Right cardiac atrium (tissue), 5 donors: ENCODE results near the gene ATP6V1B1. TPM values are rescaled to one million over a fixed set of nuclear protein-coding genes. Genes with fewer than 3 reads are reported as not detected.

Experiments used
- ATAC-seq, 2 donors: fragments of 200-7000 bp; cut with Tn5 transposase; one replicate each; pipeline versions ENCODE4 v1.8.0 to v1.9.1; 2020; ENCODE audit warnings: moderate library complexity in 2 of 2, mild to moderate bottlenecking in 1 of 2
- DNase-seq, 3 donors: peaks; one replicate each; pipeline ENCODE4 v3.0.0-alpha.2; 2020
- H3K27ac ChIP-seq: one replicate; pipeline ENCODE4 v1.5.1; 2013; ENCODE audit warnings: mild to moderate bottlenecking, low read length, control low read depth, moderate library complexity
- H3K27me3 ChIP-seq: one replicate; pipeline ENCODE4 v1.6.1; 2013; ENCODE audit not compliant: control insufficient read depth, insufficient read depth
- H3K4me1 ChIP-seq: one replicate; pipeline ENCODE4 v1.6.1; 2013; ENCODE audit warnings: low read length; ENCODE audit not compliant: control insufficient read depth, insufficient read depth
- H3K4me3 ChIP-seq: one replicate; pipeline ENCODE4 v1.5.1; 2013; ENCODE audit warnings: low read length, control low read depth
- H3K9me3 ChIP-seq: one replicate; pipeline ENCODE4 v1.6.1; 2013; ENCODE audit warnings: low read length; ENCODE audit not compliant: control insufficient read depth
- WGBS: extraction: QIAGEN DNeasy Blood & Tissue Kit; methylation state at CpG from one replicate; pipeline ENCODE4 v1.1.7; 2013; 5-methylcytosine and 5-hydroxymethylcytosine counted together
- intact Hi-C, 4 donors: fragments of 100-400 bp; cut with DNase I; formaldehyde crosslinking; loops; one replicate each; pipeline versions ENCODE4 v1.11.0 to v1.14.0; 2022 to 2023
- polyA plus RNA-seq: library from polyadenylated mRNA; stranded (reverse); fragments of 200-250 nt; gene quantifications from one replicate; pipeline ENCODE4 v1.2.3, GENCODE V29; 2013
- total RNA-seq, 4 donors: library from RNA; stranded (reverse); fragmentation: NEBNext Ultra II Directional; extraction: Animal tissue kit (Norgen Biotek cat#: 25700); gene quantifications; one replicate each; pipeline ENCODE4 v1.2.1, GENCODE V29; 2021
- donor health status: healthy with polysubstance abuse.
- donor health status: DM: no; HTN: yes; CAD: no.
- donor health status: DM: no; HTN: no; CAD: no.
- donor health status: DM: no; HTN: yes; CAD: no; lungs with severe emphysema.
- donor health status: DM: yes; HTN: yes; CAD: no.

The ATP6V1B1 gene
- total and polyA plus RNA-seq, 5 donors, result 0.26 to 0.93 (median 0.84) TPM; not detected in 2

DNA sequence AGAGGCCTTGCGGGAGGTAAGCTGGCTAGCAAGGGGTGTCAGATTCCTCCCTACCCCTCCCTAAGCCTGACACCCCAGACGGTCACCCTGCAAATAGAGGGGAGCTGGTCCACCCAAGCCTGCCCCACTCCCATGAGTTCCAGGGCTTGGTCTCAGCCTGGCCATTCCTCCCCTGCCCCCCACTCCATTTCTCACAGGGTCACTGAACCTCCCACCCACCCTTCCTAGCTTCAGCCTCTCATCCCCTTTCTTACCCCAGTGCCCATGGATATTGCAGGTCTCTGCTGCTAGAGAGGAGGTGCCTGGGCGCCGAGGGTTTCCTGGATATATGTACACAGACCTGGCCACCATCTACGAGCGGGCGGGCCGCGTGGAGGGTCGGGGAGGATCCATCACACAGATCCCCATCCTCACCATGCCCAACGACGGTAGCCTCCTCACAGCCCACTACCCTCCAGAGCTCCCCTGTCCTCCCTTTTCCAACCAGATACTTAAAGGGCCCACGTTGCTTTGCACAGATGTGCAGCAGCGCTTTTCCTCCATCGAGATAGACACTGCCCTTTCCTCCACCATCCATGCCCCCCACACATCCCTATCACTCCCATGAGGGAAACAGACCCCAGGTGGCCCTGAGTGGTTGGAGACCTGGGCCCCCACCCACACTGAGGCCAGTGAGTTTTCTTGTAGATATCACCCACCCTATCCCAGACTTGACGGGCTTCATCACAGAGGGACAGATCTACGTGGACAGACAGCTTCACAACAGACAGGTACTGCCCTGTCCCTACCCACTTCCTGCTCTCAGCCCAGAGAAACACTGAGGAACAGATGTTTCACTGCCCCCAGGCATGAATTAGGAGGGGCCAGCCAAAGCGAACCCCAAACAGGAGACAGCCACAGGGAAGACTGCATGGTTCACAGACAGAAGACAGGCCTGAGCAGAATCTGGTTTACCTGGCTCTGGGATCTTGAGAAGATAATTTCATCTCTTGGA lies 27.5 kb downstream of the ATP6V1B1 start:
- DNase-seq, result no peak
- ATAC-seq, result peak in 1 of 2 donors; percentile 5
- H3K27ac ChIP-seq, result no peak overlapping the region
- no peaks in the 10 kb centered on the region for H3K9me3 ChIP-seq
- 67% methylated on average over 18 of the region's 18 CpGs for WGBS
- no peaks in the 10 kb centered on the region for H3K4me1 ChIP-seq
- H3K4me3 ChIP-seq, result no peak overlapping the region
- no peaks in the 10 kb centered on the region for H3K27me3 ChIP-seq
- intact Hi-C loops, result no loop called here

- 45% methylated on average over 4 of the region's 4 CpGs for WGBS
- H3K4me1 ChIP-seq, result no peaks in the 10 kb centered on the region
- ATAC-seq (no peak), DNase-seq (no peak)
- no peak overlapping the region for H3K4me3 ChIP-seq
- no peak overlapping the region for H3K27ac ChIP-seq
- no peaks in the 10 kb centered on the region for H3K27me3 ChIP-seq
- no peaks in the 10 kb centered on the region for H3K9me3 ChIP-seq
- intact Hi-C loops, result no loop called here
These were observed 28.4 kb downstream of the ATP6V1B1 start for GRCh38 chr2:70964133-70964532.

- no peaks in the 10 kb centered on the region for H3K4me1 ChIP-seq
- ATAC-seq, result peak; percentile 74 to 85
- H3K4me3 ChIP-seq, result peak overlapping the region; percentile 40
- intact Hi-C loops, result no loop called here
- H3K27ac ChIP-seq, result no peak overlapping the region
- DNase-seq, result peak; percentile 79 to 90 (median 88)
- 9% methylated on average over 59 of the region's 59 CpGs for WGBS
- no peaks in the 10 kb centered on the region for H3K27me3 ChIP-seq
- H3K9me3 ChIP-seq, result no peaks in the 10 kb centered on the region
These were observed 29.1 kb downstream of the ATP6V1B1 start for GRCh38 chr2:70964596-70965386.

DNA sequence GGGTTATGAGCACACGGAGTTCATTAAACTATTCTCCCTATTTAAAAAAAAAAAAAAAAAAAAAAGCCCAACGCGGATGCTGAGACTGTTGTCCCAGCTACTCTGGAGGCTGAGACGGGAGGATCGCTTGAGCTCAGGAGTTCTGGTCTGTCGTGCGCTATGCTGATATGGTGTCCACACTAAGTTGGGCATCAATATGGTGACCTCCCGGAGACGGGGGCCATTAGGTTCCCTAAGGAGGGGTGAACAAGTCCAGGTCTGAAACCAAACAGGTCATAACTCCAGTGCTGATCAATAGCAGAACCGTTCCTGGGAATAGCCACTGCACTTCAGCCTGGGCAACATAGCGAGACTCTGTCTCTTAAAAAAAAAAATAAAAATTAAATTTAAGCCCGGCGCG lies 29.8 kb downstream of the ATP6V1B1 start:
- Histone ChIP-seq H3K27me3 (no peaks in the 10 kb centered on the region), H3K27ac (no peak overlapping the region), H3K9me3 (no peaks in the 10 kb centered on the region), H3K4me1 (no peaks in the 10 kb centered on the region), H3K4me3 (no peak overlapping the region)
- intact Hi-C loops, result no loop called here
- WGBS, result 67% methylated on average over 14 of the region's 14 CpGs
- ATAC-seq (no peak), DNase-seq (no peak)

GRCh38 chr2:70966681-70967080 lies 31.0 kb downstream of the ATP6V1B1 start:
- 71% methylated on average over 4 of the region's 4 CpGs for WGBS
- no peak for ATAC-seq
- no peak overlapping the region for H3K27ac ChIP-seq
- no peaks in the 10 kb centered on the region for H3K4me1 ChIP-seq
- H3K9me3 ChIP-seq, result no peaks in the 10 kb centered on the region
- intact Hi-C loops, result no loop called here
- no peak for DNase-seq
- H3K27me3 ChIP-seq, result no peaks in the 10 kb centered on the region
- no peak overlapping the region for H3K4me3 ChIP-seq

GRCh38 chr2:70967189-70967588 lies 31.5 kb downstream of the ATP6V1B1 start:
- Histone ChIP-seq H3K4me3 (no peak overlapping the region), H3K9me3 (no peaks in the 10 kb centered on the region), H3K27ac (no peak overlapping the region), H3K27me3 (no peaks in the 10 kb centered on the region), H3K4me1 (no peaks in the 10 kb centered on the region)
- ATAC-seq, result no peak
- WGBS, result 65% methylated on average over 4 of the region's 4 CpGs
- intact Hi-C loops, result no loop called here
- no peak for DNase-seq

DNA sequence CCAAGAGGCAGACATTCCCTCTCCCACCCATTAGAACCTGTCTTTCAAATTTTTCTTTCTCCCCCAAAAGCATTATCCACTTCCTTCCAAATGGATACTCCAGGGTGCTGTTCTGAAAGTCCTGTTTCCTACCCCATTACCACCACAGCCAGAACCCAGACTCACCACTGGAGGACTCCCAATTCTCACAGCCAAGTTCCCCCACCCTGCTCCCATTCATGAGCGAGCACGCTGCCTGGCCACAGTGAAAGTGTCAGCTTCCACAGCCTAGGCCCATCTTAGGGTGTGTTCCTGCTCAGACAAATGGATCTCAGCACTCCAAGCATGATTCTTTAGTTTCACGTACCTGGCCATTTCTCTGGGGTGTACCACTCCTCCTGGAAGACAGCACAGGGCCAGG lies 38.9 kb downstream of the ATP6V1B1 start:
- Histone ChIP-seq H3K4me1 (no peaks in the 10 kb centered on the region), H3K4me3 (no peak overlapping the region), H3K27ac (no peak overlapping the region), H3K9me3 (no peaks in the 10 kb centered on the region), H3K27me3 (no peaks in the 10 kb centered on the region)
- intact Hi-C loops, result no loop called here
- DNase-seq, result no peak
- WGBS, result 79% methylated on average over 3 of the region's 3 CpGs
- ATAC-seq, result no peak

- intact Hi-C loops, result no loop called here
- Histone ChIP-seq H3K4me3 (no peak overlapping the region), H3K9me3 (no peaks in the 10 kb centered on the region), H3K27me3 (no peaks in the 10 kb centered on the region), H3K4me1 (no peaks in the 10 kb centered on the region), H3K27ac (no peak overlapping the region)
- WGBS, result 91% methylated on average over 2 of the region's 2 CpGs
- ATAC-seq (no peak), DNase-seq (no peak)
These were observed 39.5 kb downstream of the ATP6V1B1 start for GRCh38 chr2:70975237-70975636.

- WGBS, result 29% methylated on average over 14 of the region's 14 CpGs
- intact Hi-C loops, result no loop called here
- peak in 1 of 3 donors; percentile 63 for DNase-seq
These were observed 42.0 kb downstream of the ATP6V1B1 start for GRCh38 chr2:70977605-70978205.

DNA sequence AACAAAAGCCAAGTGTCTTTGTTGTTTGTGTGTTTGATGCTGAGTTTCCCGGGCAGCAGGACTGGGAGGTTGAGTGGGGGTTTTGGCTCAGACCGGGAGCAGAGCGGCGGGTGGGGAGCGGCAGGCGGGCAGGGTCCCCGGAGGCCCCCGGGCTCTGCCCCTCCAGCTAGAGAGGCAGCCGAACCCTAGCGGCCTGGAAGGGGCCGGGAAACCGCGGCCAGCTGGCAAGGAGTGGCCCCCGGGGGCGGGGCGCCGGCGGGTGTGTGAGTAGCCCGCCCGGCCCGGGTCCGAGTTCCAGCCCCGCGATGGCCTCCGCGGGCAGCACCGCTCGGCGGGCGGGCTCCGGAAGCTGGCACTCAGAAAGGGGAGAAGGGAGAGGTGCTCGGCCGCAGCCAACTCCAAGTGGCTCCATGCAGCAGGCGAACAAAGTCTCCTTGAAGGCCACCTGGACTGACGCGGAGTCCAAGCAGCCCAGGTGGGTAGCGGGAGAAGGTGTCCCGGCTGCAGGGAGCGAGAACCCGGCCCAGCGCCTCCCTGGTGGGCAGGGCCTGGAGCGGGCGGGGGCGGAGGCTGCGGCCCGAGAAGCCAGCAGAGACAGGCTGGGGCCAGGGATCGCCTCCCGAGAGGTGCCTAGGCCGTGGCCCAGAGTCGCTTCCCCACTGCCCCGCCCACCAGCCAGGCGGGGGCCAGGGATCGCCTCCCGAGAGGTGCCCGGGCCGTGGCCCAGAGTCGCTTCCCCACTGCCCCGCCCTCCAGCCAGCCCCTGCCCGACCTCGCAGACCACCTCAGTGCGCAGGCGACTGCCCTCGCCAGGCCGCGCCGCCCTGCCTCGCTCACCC lies 42.9 kb downstream of the ATP6V1B1 start, which contains the start of gene ANKRD53:
Gene ANKRD53, plus strand, starts transcription at position 290 of the 839 bp plus-strand sequence. Its CDS starts 16 bp downstream, at position 306.
- 1% methylated on average over 67 of the region's 67 CpGs for WGBS

More at GRCh38 chr2:70977605-70978205, 42.0 kb downstream of the ATP6V1B1 start:
- no peak overlapping the region for H3K27ac ChIP-seq
- H3K4me3 ChIP-seq, result peak overlapping the region; percentile 75
- peak in 1 of 2 donors; percentile 16 for ATAC-seq
- no peaks in the 10 kb centered on the region for H3K27me3 ChIP-seq
- no peaks in the 10 kb centered on the region for H3K9me3 ChIP-seq
- H3K4me1 ChIP-seq, result no peaks in the 10 kb centered on the region

More for the DNA sequence above, 42.9 kb downstream of the ATP6V1B1 start, which contains the start of gene ANKRD53:
- ATAC-seq (peak; percentile 78 to 84), DNase-seq (peak; percentile 71 to 89 (median 88))
- no peaks in the 10 kb centered on the region for H3K27me3 ChIP-seq
- intact Hi-C loops, result no loop called here
- no peaks in the 10 kb centered on the region for H3K4me1 ChIP-seq
- H3K4me3 ChIP-seq, result peak within 1 kb of the TSS; percentile 61
- H3K9me3 ChIP-seq, result no peaks in the 10 kb centered on the region
- peak within 1 kb of the TSS; percentile 8 for H3K27ac ChIP-seq
